ENCODE data around the gene PPP2R2C.

Gene PPP2R2C

GRCh38 chr4:6448476-6449170 is 23.8 kb downstream of the PPP2R2C start:
- POLR2A ChIA-PET, result no interaction called here
- no peaks in the 10 kb centered on the region for H3K36me3 ChIP-seq (ENCODE audit: control insufficient read depth in 4 of 4, insufficient read depth in 4 of 4, low read length in 3 of 4)
- H3K27me3 ChIP-seq (replicated peaks in 2 of 5; ENCODE audit: control insufficient read depth in 4 of 5, insufficient read depth in 5 of 5, low read length in 4 of 5), result peaks cover 0 to 57% (median 12%) of the 10 kb centered on the region in 5 experiments
- peaks cover 0 to 7% (median 3%) of the 10 kb centered on the region in 4 experiments for H3K4me1 ChIP-seq (ENCODE audit: control extremely low read depth in 1 of 4, control insufficient read depth in 4 of 4, insufficient read depth in 4 of 4, low read length in 3 of 4)
- WGBS (ENCODE audit: insufficient coverage), result 84% methylated on average over 12 of the region's 21 CpGs
- H3K9me3 ChIP-seq (ENCODE audit: control extremely low read depth in 1 of 5, control insufficient read depth in 4 of 5, insufficient read depth in 2 of 5, low read depth in 1 of 5, low read length in 4 of 5), result no peaks in the 10 kb centered on the region
- DNase-seq, result no peak
- H3K27ac ChIP-seq (ENCODE audit: insufficient read depth in 1 of 2, low read depth in 1 of 2, low read length in 2 of 2, poor library complexity in 1 of 2, severe bottlenecking in 2 of 2), result no peak overlapping the region
- no peak overlapping the region for H3K4me3 ChIP-seq (ENCODE audit: control insufficient read depth in 1 of 7, extremely low read depth in 1 of 7, insufficient read depth in 4 of 7, low read depth in 2 of 7, low read length in 6 of 7)
- CTCF ChIA-PET, result no interaction called here

GRCh38 chr4:6447672-6448171 is 24.7 kb downstream of the PPP2R2C start:
- POLR2A ChIA-PET, result no interaction called here
- Histone ChIP-seq H3K4me3 (ENCODE audit: control insufficient read depth in 1 of 7, extremely low read depth in 1 of 7, insufficient read depth in 4 of 7, low read depth in 2 of 7, low read length in 6 of 7) (no peak overlapping the region), H3K36me3 (ENCODE audit: control insufficient read depth in 4 of 4, insufficient read depth in 4 of 4, low read length in 3 of 4) (no peaks in the 10 kb centered on the region), H3K9me3 (ENCODE audit: control extremely low read depth in 1 of 5, control insufficient read depth in 4 of 5, insufficient read depth in 2 of 5, low read depth in 1 of 5, low read length in 4 of 5) (no peaks in the 10 kb centered on the region), H3K27me3 (replicated peaks in 2 of 5; ENCODE audit: control insufficient read depth in 4 of 5, insufficient read depth in 5 of 5, low read length in 4 of 5) (peaks cover 0 to 56% (median 12%) of the 10 kb centered on the region in 5 experiments), H3K27ac (ENCODE audit: insufficient read depth in 1 of 2, low read depth in 1 of 2, low read length in 2 of 2, poor library complexity in 1 of 2, severe bottlenecking in 2 of 2) (no peak overlapping the region), H3K4me1 (ENCODE audit: control extremely low read depth in 1 of 4, control insufficient read depth in 4 of 4, insufficient read depth in 4 of 4, low read length in 3 of 4) (peaks cover 0 to 7% (median 3%) of the 10 kb centered on the region in 4 experiments)
- DNase-seq, result no peak
- WGBS (ENCODE audit: insufficient coverage), result 60% methylated on average over 22 of the region's 22 CpGs
- CTCF ChIA-PET, result no interaction called here

GRCh38 chr4:6446538-6447451 is 25.6 kb downstream of the PPP2R2C start:
- 60% methylated on average over 15 of the region's 22 CpGs for WGBS (ENCODE audit: insufficient coverage)
- ChIA-PET POLR2A (no interaction called here), CTCF (no interaction called here)
- Histone ChIP-seq H3K4me3 (ENCODE audit: control insufficient read depth in 1 of 7, extremely low read depth in 1 of 7, insufficient read depth in 4 of 7, low read depth in 2 of 7, low read length in 6 of 7) (no peak overlapping the region), H3K27me3 (replicated peaks in 2 of 5; ENCODE audit: control insufficient read depth in 4 of 5, insufficient read depth in 5 of 5, low read length in 4 of 5) (peaks cover 0 to 55% (median 12%) of the 10 kb centered on the region in 5 experiments), H3K9me3 (ENCODE audit: control extremely low read depth in 1 of 5, control insufficient read depth in 4 of 5, insufficient read depth in 2 of 5, low read depth in 1 of 5, low read length in 4 of 5) (no peaks in the 10 kb centered on the region), H3K4me1 (ENCODE audit: control extremely low read depth in 1 of 4, control insufficient read depth in 4 of 4, insufficient read depth in 4 of 4, low read length in 3 of 4) (peaks cover 0 to 7% (median 3%) of the 10 kb centered on the region in 4 experiments), H3K27ac (ENCODE audit: insufficient read depth in 1 of 2, low read depth in 1 of 2, low read length in 2 of 2, poor library complexity in 1 of 2, severe bottlenecking in 2 of 2) (no peak overlapping the region), H3K36me3 (ENCODE audit: control insufficient read depth in 4 of 4, insufficient read depth in 4 of 4, low read length in 3 of 4) (no peaks in the 10 kb centered on the region)
- DNase-seq, result no peak

- H3K4me1 ChIP-seq (ENCODE audit: control extremely low read depth in 1 of 4, control insufficient read depth in 4 of 4, insufficient read depth in 4 of 4, low read length in 3 of 4), result peaks cover 0 to 7% (median 3%) of the 10 kb centered on the region in 4 experiments
- no peak overlapping the region for H3K27ac ChIP-seq (ENCODE audit: insufficient read depth in 1 of 2, low read depth in 1 of 2, low read length in 2 of 2, poor library complexity in 1 of 2, severe bottlenecking in 2 of 2)
- H3K36me3 ChIP-seq (ENCODE audit: control insufficient read depth in 4 of 4, insufficient read depth in 4 of 4, low read length in 3 of 4), result no peaks in the 10 kb centered on the region
- no peak overlapping the region for H3K4me3 ChIP-seq (ENCODE audit: control insufficient read depth in 1 of 7, extremely low read depth in 1 of 7, insufficient read depth in 4 of 7, low read depth in 2 of 7, low read length in 6 of 7)
- no peak for DNase-seq
- WGBS (ENCODE audit: insufficient coverage), result 89% methylated on average over 14 of the region's 14 CpGs
- POLR2A ChIA-PET, result no interaction called here
- no peaks in the 10 kb centered on the region for H3K9me3 ChIP-seq (ENCODE audit: control extremely low read depth in 1 of 5, control insufficient read depth in 4 of 5, insufficient read depth in 2 of 5, low read depth in 1 of 5, low read length in 4 of 5)
- CTCF ChIA-PET, result no interaction called here
- peaks cover 0 to 56% (median 9%) of the 10 kb centered on the region in 5 experiments for H3K27me3 ChIP-seq (replicated peaks in 2 of 5; ENCODE audit: control insufficient read depth in 4 of 5, insufficient read depth in 5 of 5, low read length in 4 of 5)
Measured at GRCh38 chr4:6446130-6446482, 26.3 kb downstream of the PPP2R2C start.

- WGBS (ENCODE audit: insufficient coverage), result 86% methylated on average over 1 of the region's 5 CpGs
- Histone ChIP-seq H3K9me3 (ENCODE audit: control extremely low read depth in 1 of 5, control insufficient read depth in 4 of 5, insufficient read depth in 2 of 5, low read depth in 1 of 5, low read length in 4 of 5) (no peaks in the 10 kb centered on the region), H3K4me3 (ENCODE audit: control insufficient read depth in 1 of 7, extremely low read depth in 1 of 7, insufficient read depth in 4 of 7, low read depth in 2 of 7, low read length in 6 of 7) (no peak overlapping the region), H3K27me3 (replicated peaks in 2 of 5; ENCODE audit: control insufficient read depth in 4 of 5, insufficient read depth in 5 of 5, low read length in 4 of 5) (peaks cover 0 to 59% (median 9%) of the 10 kb centered on the region in 5 experiments), H3K4me1 (ENCODE audit: control extremely low read depth in 1 of 4, control insufficient read depth in 4 of 4, insufficient read depth in 4 of 4, low read length in 3 of 4) (peaks cover 0 to 7% (median 3%) of the 10 kb centered on the region in 4 experiments), H3K36me3 (ENCODE audit: control insufficient read depth in 4 of 4, insufficient read depth in 4 of 4, low read length in 3 of 4) (no peaks in the 10 kb centered on the region), H3K27ac (ENCODE audit: insufficient read depth in 1 of 2, low read depth in 1 of 2, low read length in 2 of 2, poor library complexity in 1 of 2, severe bottlenecking in 2 of 2) (no peak overlapping the region)
- no peak for DNase-seq
- POLR2A ChIA-PET, result no interaction called here
- CTCF ChIA-PET, result interaction anchor here (0.6 kb wide), 1 partner anchor 44 kb away, joined by 3 read pairs; no protein-coding TSS in a partner anchor
Measured at GRCh38 chr4:6445403-6446129, 26.8 kb downstream of the PPP2R2C start.

- no peak for DNase-seq
- H3K4me1 ChIP-seq (ENCODE audit: control extremely low read depth in 1 of 4, control insufficient read depth in 4 of 4, insufficient read depth in 4 of 4, low read length in 3 of 4), result peaks cover 0 to 7% (median 3%) of the 10 kb centered on the region in 4 experiments
- H3K4me3 ChIP-seq (ENCODE audit: control insufficient read depth in 1 of 7, extremely low read depth in 1 of 7, insufficient read depth in 4 of 7, low read depth in 2 of 7, low read length in 6 of 7), result no peak overlapping the region
- CTCF ChIA-PET, result interaction anchor here (0.6 kb wide), 1 partner anchor 43 kb away, joined by 3 read pairs; no protein-coding TSS in a partner anchor
- no peaks in the 10 kb centered on the region for H3K36me3 ChIP-seq (ENCODE audit: control insufficient read depth in 4 of 4, insufficient read depth in 4 of 4, low read length in 3 of 4)
- H3K9me3 ChIP-seq (ENCODE audit: control extremely low read depth in 1 of 5, control insufficient read depth in 4 of 5, insufficient read depth in 2 of 5, low read depth in 1 of 5, low read length in 4 of 5), result no peaks in the 10 kb centered on the region
- POLR2A ChIA-PET, result no interaction called here
- WGBS (ENCODE audit: insufficient coverage), result 91% methylated on average over 6 of the region's 6 CpGs
- no peak overlapping the region for H3K27ac ChIP-seq (ENCODE audit: insufficient read depth in 1 of 2, low read depth in 1 of 2, low read length in 2 of 2, poor library complexity in 1 of 2, severe bottlenecking in 2 of 2)
- peaks cover 0 to 67% (median 9%) of the 10 kb centered on the region in 5 experiments for H3K27me3 ChIP-seq (replicated peaks in 2 of 5; ENCODE audit: control insufficient read depth in 4 of 5, insufficient read depth in 5 of 5, low read length in 4 of 5)
Measured at GRCh38 chr4:6444582-6444981, 27.8 kb downstream of the PPP2R2C start.
